HG02571 (cell line): ENCODE results near the gene CLEC16A.
"Not testable (repeated sequence)": the region's sequence is repeated elsewhere in the genome, so short reads cannot be mapped to it uniquely, and the experiment has no call there.

Experiments
- ATAC-seq: cut with Tn5 transposase; IDR thresholded peaks from one replicate; pipeline ENCODE4 v1.9.1; 2021; ENCODE audit warnings: mild to moderate bottlenecking, moderate library complexity; ENCODE audit not compliant: unreplicated experiment

Gene CLEC16A

DNA sequence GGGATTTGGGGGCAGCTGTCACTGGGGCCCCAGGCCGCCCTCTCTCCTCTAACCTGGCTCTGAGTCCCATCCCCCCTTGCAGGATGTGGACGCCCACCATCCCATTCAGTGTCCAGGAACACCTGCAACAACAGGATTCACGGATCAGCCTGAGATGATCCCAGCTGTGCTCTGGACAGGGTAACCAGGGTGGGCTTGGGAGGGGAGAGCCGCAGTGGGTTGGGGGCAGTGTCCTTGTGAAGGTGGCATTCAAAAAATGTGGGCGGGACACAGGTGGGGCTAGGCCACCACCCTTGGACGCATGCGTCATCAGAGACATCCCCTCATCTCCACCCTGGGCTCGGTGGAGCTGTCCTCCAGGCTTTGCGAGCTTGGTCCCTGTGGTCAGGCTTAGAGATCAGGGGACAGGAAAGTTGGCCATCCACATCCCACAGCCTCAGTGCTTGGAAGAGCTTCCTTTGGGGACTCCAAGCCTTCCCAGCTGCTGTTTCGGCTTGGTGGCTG lies 21.2 kb upstream of the CLEC16A start:
- ATAC-seq = no peak

DNA sequence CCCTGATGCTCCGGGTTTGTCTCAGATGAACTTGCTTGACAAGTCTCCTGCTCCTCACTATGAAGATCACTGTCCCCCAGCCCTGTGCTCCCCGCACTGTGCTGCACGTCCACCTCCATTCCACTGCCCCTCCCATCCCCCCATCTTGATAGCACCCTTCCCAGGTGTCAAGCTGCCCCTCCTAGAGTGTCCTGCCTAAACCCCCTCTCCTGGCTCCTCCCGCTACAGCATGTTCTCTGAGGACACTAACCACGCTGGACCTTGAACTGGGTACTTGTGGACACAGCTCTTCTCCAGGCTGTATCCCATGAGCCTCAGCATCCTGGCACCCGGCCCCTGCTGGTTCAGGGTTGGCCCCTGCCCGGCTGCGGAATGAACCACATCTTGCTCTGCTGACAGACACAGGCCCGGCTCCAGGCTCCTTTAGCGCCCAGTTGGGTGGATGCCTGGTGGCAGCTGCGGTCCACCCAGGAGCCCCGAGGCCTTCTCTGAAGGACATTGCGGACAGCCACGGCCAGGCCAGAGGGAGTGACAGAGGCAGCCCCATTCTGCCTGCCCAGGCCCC lies 20.6 kb upstream of the CLEC16A start:
- ATAC-seq = no peak

DNA sequence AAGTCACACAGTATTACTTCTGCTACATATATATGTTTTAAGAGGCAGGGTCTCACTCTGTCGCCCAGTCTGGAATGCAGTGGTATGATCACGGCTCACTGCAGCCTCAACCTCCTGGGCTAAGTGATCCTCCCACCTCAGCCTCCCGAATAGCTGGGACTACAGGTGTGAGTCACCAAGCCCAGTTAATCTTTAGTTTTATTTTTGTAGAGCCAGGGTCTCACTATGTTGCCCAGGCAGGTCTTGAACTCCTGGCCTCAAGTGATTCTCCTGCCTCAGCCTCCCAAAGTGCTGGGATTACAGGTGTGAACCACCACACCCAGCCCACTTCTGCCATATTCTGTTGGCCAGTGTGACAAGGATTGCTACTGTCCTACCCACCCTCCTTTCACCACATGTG lies 19.1 kb upstream of the CLEC16A start:
- not testable (repeated sequence) for ATAC-seq

DNA sequence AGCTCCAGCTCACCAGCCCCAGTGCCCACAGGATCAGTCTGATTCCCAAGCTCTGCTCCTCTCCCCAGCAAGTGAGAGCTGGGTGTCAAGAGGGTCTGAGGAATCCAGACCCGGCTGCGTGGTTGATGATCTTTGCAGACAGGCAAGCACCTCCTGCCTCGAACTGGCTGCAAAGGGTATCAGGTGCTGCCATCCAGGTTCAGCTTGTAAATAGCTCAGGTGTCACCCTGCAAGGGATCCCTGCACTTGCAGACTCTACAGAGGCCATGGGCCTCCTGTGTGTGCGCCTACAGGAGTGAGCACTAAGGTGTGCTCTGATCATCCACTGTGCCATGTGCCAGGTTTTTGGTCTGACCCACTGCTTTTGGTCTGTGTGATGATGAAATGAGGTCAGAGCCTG lies 18.3 kb upstream of the CLEC16A start:
- ATAC-seq = no peak

DNA sequence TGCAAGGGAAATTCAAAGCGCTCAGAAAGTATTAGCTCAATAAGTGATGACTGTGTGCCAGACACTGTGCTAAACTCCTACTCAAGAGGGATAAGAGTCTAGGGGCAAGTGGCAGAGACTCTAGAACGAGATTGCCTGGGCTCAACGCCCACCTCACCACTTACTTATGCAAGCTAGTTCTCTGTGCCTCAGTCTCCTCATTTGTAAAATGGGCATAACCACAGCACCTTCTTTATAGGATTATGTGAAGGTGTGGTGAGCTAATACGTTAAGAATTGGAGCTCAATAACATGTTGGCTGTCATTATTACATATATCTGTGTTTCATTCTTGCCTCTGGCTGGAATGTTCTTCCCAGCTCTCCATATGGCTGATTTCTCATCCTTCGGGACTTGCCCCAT lies 17.5 kb upstream of the CLEC16A start:
- no peak for ATAC-seq

DNA sequence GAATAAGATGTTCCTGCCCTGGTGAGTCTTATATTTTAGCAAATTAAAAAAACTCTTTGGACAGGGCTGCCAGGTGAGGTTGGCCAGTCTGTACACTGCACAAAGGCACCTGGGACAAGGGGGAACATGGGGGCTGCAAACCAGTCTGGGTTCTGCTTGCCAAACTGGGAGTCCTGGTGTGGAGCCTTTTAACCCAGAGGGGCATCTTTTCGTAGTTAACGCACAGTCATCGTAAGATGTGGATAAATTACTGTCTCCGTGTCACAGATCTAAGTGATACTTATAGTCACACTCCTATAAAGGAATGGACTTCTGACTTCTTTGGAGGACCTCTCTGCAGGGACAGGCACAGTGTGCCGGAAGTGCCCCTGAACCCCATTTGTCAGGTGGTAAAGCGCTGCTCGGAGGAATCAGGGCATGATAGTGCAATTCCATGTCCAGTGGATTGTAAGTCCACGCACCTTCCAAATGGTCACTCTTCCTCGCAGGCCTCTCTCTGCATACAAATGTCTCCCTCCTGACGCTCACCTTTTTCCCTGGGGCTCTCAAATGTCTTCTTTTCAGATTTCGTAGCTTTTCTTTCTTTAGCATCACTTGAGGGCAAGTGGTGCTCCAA lies 16.8 kb upstream of the CLEC16A start:
- no peak for ATAC-seq

DNA sequence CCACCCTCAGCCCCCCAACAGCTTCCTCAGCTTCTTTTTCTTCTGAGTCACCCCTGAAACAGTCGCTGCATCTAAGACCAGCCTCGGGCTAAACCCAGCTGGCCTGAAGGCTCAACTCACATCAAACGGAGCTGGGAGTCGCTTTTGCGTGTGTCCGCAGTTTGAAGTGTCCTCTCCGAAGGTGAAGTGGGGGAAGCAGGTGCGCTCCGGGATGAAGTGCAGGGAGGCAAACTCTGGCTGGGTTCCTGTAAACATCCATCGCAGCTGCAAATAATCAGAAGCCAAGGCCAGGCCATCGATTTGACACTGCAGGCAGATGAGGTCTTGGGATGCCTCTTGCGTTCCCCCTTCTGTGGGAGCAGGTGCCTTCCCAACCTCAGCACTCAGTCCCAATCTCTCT lies 15.3 kb upstream of the CLEC16A start:
- ATAC-seq = not testable (repeated sequence)

DNA sequence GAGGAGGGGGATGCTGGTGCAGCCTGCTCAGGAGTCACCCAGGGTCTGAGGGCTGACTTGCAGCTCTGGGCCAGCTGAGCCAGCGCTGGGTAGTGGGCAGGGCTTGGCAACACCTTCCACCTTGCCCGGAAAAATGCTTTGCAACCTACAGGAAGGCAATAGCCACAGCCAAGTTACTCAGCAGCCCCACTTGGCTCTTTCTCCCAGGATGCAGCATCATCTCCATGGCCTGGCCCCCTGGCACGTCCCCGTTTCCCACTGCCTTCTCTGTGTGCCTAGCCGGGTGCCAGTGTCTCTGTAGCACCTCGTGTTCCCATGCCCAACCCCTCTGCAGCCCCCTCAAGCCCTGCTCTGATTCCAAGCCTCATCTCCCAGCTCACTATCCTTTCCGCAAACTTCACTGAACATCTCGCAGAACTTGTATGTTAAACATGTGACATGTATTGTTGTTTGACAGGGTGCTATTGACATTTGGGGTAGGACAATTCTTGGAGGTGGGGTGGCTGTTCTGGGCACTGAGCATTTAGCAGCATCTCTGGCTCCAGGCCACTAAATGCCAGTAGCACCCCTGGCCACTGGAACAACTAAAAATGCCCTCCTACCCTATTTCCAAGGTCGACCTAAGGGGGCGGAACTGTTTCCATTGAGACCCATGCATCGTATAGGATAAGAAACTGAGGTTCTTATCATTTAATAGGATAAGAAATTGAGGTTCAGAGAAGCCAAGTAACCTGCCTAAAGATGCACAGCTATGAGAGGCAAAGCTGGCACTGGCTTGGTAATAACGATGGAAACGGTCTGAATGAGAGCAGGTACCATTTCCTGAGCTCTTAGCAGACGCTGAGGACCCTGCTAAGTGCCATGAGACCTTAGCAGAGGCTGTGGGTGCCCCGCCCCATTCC lies 14.3 kb upstream of the CLEC16A start:
- no peak for ATAC-seq

DNA sequence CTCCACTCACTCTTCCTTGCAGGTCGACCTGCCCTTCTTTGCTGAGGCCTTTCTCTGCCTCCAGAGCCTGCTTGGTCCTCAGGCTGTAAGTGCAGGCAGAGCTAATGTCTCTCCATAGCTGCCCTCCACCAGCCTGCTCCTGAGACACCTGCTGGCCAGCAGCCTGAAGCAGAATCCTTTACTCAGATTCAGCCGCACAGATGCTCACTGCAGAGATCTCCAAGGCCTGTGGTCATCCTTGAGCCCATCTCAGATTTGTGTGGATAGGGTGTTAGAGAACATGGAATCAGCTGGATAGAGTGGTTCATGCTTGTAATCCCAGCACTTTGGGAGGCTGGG lies 13.6 kb upstream of the CLEC16A start:
- no peak for ATAC-seq

DNA sequence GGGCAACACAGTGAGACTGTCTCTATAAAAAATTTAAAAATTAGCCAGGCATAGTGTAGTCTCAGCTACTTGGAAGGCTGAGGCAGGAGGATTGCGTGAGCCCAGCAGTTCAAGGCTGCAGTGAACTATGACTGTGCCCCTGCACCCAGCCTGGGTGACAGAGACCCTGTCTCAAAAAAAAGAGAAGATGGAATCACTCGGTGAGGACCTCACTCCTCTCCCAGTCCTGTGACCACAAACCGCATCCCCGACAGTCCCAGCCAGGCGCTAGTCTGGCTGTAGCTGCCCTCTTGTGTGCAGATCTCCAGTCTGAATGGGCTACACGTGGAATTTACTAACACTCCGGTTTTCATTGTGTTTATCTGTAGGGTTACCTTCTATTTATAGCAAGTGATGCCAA lies 13.2 kb upstream of the CLEC16A start:
- ATAC-seq = no peak

DNA sequence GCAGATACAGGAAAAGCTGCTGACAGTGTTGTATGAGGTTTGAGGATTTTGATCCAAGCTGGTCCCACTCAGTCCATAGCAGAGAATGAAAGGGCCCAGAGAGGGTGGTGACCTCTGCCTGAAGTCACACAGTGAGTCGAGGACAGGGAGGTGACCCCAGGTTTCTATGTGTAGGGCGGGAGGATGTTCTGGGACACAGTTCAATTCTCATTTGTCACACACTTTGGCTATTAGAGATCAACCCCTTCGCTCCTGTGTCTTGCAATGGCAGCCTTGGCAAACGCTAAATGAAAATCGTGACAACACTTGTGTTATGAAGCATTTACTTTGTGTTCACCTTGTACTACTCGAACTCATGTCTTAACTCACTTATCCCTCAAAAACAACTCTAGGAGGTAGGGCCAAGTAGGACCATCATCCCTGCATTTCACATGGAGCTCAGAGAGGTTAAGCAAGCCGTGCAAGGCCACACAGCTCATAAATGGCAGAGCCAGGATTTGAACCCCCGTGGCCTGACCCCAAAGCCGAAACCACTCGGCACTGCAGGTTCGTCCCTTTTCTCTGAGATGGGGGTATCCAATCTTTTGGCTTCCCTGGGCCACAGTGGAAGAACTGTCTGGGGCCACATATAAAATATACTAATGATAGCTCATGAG lies 12.3 kb upstream of the CLEC16A start:
- ATAC-seq = no peak

DNA sequence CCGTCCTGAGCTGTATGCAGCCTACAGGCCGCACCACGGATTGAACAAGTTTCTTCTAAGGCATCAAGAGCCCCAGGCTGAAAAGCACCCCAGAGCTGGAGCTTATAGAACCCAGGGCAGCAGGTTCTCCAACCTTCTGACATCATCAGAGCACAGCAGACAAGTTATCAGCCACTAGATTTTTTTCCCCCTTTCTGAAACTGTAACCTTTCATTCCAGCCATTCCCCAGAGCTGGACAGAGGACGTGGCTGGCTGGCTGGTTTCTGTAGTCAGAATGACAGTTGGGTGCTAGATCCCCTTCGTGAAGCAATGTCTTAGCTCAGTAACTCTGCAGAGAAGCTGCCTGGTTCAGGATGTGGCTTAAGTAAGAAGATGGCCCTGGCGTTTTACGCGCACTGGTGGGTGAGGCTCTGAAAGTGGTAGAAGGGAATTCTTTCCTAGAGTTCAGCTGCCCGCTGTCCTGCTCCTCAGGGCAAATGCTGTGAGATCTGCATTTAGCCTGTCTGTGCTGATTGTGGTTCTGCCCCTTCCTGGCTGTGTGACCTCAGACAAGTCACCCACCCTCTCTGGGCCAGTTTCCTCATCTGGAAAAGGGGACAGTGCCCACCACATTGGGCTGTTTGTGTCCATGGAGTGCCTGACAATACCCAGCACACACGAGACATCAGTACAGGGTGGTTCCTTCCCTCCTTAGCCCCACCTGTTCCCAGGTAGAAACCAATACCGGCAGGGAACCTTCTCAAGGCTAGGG lies 11.2 kb upstream of the CLEC16A start:
- no peak for ATAC-seq

DNA sequence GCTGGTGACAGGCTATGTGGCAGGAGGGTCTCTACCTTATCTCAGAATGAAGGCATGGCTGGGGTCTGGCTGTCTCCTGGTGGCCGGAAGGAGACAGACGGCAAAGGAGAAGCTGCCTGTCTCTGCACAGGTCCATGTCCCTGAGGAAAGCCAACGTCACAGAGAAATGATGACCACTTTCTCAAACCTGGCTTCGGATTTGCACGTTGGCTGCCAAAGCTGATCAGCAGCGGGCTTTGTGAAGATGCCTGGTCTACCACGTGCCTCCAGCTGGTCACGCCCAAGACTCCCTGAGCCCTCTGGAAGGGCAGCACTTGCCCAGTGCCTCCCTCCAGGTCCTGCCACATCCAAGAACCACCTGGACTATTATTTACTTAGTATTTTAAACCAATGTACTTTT lies 10.5 kb upstream of the CLEC16A start:
- no peak for ATAC-seq

DNA sequence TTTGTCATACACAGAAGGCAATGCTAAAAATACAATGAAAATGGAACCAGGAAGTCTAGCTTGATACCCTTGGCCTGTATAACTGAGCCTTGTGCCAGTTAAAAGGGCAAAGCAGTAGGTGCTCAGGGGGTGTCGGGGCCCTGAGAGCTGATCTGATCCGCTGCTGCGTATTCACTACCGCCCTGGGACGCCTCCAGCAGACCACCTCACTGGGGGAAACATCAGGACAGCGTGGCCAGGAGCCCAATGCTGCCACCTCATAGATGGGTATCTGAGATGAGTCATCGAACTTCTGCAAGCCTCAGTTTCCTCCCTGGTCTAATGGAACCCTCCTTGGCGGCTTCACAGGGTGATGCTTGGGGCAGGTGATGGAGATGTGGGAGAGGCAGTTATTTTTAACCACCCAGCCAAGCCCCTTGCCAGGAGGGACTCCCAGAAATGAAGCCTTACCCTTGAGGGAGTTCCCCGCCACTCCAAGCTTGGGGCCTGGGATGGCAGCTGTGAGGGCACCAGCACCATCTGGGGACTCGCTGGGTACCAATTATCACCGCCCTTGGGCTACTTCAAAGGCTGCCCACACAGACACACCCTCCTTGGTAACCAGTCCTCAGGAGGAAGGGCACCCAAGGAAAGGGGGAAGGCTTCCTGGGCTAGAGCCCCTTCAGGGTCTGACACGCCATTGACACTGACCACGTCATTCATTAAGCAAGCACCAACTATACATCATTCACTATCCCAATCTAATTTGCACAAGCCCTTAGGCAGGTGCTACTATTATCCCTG lies 9.8 kb upstream of the CLEC16A start:
- ATAC-seq = no peak

DNA sequence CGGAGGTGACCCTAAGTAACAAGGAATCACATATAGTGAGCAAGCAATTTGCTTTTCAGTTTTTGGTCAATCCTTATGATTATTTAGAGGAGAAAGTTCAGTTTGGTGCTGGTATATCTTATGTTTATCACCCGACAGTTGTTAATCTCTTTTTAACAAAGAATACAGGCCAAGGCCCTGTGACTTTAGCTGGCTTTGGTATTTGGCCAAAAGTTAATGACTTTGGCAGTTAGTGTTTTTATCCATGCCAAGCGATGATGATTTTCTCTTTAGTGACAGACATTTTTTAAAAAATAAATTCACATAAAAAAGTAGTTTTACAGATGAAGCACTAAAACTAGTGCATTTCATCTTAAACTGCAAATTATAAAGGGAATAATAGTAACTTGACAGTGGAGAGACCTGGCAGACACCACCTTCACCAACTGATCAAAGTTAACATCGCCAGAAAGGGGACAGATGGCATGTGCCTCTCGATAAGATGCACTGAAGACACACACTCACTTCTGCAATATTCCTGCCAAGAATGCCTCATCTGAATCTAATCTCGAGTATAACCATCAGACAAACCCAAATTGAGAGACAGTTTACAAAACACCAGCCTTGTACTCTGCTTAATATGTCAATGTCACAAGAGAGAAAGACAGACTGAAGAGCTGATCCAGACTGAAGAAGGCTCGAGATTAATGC lies 9.0 kb upstream of the CLEC16A start:
- ATAC-seq = no peak

DNA sequence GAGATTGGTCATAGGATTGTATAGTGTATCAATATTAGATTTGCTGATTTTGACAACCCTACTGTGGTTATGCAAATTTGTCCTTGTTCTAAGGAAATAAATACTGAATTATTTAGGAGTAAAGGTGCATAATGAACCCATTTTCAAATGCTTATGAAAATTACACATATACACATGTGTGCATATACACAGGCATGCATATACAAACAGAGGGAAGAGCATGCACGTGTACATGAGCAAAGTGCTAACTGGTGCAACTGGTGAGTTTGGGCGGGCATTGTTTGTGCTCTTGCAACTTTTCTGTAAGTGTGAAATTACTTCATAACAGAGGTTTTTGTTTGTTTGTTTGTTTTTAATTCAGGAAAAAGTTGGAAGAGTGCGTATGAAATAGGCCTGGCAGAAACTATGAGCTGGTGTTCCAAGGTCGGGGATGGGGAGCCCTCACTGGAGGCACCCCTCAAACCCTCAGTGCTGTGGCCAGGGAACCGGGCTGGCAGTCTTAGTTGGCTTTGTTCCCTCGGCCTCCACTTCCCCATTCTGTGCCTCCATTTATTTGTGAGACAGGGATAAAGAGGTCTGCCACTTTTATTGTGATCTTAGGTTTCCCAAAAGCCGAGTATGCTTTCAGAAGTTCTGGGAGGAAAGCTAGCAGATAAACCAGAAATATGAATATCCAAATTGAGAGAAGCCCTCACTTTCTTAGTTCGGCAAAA lies 7.9 kb upstream of the CLEC16A start:
- ATAC-seq = no peak

DNA sequence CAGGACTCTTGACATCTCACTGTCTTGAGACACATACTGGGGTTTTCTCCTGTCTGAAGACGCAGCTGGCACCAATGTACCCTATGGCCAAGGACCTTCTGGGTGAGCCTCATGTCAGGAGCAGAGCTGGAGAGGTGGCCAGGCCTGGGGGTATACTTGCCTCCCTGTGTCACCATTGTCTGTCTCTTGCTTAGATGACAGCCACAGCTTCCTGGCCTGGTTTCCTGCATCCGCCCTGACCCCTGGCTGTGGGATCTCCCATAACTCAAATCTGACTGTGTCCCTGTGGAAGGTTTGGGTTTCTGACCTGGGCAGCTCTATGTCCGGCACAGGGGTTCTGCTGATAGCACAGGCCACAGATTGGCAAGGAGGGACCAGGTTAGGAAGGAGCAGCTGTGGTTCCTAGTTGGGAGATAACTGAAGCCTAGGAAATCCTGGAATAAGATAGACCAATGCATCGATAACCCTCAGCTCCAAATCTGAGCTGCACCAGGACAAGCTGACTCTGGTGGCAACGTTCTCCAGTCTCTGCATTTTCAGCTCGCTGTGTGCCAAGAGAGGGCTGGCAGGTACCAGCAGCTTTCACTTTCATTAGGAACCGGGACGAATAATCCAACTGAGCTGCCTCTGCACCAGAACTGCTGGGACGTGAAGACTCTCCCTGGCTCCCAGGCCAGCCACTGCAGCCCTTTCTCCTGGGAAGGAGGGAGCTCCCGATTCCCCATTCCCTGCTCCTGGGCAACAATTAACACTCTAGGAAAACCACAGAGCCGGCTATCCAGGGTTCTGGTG lies 7.1 kb upstream of the CLEC16A start:
- no peak for ATAC-seq

DNA sequence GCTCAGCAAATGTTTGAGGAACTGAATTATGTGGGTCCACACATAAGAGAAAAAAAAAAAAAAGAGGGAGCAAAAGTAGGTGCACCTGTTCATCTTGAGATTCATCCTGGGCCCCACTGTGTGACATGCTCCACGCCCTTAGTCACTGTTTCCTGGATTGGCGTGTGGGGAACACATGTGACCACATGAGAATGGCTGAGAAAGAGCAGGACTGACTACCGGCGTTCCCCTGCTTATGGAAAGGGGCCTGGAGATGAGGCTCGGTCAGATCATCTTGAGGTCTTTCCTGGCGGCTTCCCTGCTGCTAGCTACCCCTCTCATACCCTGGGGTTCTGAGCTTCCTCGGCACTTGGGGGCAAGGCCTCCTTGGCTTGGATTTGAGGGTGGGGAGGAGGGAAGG lies 6.0 kb upstream of the CLEC16A start:
- no peak for ATAC-seq
